MV-4-11 (cell line): ENCODE results near the gene GPR15LG.

Experiments used
- DNase-seq: peaks from one replicate; lab custom pipeline; 2025; lab: John Stamatoyannopoulos, UW

The GPR15LG gene

DNA sequence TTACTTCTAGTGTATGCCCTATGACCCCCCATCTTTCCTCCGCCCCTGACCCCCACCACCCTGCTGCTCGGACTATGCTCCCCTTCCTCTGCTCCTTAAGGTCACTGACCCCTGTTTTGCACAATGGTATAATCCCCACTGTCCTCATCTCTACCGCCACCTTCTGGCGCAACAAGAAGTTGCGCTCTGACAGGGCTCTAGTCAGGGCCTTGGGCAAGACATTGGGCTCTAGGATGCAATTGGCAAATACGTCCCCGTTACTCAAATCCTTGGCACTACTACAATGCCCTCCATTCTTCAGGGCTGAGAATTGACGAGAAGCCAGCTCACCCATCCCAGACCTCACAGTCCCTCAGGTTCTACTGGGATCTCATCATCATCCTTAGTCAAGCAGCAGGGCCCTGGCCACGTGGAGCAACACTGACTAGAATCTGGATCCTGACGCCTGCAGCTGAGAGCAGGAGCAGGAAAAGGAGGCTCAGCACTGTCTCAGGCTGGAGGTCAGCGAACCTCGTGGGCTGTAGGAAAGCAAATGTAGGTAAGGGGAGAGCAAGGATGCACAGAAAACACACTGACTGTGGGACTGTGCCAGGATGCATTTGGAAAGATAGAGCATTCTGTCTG lies 41.1 kb downstream of the GPR15LG start:
- DNase-seq: peak; percentile 5

DNA sequence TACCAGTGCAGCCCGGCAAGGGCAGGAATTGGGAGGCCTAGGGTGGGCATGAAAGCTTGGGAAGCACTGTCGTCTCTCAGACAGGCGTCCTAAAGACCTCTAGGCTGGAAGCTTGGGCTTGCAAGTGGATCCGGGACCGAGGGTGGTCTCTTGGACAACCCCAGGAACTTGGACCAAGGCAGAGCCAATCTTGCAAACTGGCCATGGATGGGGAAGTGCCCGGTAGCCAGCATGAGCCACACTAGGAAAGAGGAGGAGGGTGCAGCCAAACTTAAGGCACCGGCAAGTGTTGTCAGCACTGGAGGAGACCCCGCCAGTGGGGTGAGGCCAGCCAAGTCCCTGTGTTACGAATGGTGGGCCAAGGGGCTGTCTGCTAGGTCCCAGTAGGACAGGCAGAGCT lies 43.2 kb downstream of the GPR15LG start:
- no peak for DNase-seq

DNA sequence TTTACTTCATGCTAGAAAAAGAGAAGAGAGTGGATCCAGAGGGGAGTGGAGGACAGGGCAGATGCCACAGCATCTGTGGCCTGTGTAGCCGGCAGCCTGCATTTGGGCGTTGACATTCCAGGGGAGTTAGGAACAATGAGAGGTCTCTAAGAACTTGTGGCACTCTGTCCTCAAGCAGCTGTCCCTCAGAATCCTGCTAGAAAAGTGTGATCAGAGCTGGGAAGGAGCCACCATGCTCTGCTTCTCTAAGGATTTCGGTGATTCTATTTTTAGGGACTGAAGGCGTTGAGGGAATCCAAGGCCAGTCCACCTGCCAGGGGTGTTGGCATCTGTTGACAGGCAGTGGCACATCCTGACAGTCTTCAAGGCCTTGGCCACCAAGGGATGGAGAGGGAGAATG lies 44.1 kb downstream of the GPR15LG start:
- no peak for DNase-seq

DNA sequence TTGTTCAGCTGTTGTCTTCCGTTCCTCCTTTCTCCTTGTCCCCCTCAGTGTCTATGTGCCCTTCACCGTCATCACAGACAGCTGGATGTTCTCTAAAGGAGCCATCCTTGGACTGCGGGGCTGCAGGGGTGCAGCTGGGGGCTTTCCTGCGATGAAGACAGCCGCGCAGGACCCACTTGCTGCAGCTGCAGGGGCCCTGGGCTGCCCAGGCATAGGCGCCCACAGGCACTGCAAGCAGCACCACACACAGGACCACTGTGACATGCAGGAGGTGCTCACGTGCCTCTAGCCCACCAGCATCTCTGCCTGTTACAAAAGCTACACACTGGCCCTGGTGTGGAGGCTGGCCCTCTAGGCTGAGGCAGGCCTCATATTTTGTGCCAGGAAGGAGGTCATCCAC lies 48.3 kb downstream of the GPR15LG start:
- no peak for DNase-seq

DNA sequence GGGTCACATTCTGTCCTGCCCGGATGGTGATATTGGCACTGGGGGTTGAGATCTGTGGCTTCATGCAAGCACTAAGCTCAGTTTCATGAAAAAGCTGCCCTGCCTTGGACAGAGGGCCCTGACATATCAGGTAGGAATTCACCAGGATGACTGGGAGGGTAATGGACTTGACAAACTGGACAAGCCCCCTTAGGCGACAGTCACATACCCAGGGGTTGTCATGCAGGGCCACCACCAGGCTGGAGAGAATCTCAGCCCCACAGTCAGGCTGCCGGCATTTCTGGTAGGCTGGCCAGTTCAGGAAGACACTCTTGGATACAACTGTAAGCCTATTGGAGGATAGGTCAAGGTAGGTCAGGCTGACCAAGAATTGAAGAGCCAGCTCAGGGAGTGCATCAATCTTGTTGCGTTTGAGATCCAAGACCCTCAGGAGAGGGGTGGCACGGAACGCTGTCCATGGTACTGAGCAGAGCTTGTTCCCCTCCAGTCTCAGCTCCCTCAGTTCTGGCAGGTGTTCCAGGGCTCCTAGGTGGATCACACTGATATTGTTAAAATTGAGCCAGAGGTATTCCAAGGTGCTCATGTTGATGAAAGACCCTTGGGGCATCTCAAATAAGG lies 50.9 kb downstream of the GPR15LG start:
- no peak for DNase-seq

DNA sequence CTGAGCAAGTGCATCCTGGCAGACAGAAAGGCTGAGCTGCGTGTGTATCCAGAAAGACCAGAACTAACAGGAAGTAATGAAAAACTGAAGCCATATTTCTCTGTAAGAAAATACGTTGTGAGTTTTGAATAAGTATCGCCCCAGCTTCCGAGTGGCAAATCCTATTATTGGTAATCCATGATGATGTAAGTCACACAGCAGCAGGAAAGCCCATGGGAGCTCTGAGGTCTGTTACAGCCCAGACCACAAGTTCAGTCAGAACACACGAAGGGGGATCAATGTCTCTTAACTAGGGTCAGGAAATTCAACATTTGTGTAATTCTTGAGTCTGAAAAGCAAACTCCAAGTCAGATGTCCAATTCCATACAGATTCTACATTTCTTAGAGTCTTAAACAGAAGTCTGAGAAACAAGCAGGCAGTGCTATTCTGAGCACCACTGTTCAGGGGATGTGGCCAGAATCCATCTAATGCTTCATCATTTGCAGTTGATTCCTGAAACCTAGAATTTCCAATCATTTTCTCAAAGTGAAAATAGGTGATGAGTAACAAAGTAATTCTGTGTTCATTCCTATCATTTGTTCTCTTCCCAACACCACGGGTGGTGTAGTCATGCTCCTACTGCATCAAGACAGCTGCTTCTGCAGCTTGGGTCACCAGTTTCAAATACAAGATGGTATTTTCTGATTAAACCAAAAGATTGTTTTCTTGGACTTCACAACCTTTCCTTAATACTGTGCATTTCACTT lies 52.0 kb downstream of the GPR15LG start, which contains the start of gene LRIT2:
LRIT2 (minus strand) TSS at position 118 of the 747 bp plus-strand sequence; CDS start at position 94, 24 bp downstream.
- no peak for DNase-seq

DNA sequence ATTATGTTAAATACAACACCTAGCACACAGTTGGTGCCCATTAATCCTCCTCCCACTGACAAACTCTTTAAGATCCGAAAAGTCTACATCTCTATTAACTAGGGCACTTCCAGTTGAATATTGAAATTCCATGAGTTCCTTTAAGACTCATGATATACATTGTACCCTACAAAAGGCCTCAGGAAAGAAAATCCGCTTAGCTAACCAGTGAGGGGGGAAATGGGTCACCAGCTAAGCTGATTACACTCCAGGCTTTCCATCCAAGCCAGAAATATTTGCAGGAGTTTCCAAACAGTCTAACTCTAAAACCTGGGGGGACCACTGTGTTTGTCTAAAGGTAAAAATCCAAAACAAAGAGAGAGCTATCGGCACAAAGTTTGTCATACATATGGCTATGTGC lies 53.0 kb downstream of the GPR15LG start:
- no peak for DNase-seq

DNA sequence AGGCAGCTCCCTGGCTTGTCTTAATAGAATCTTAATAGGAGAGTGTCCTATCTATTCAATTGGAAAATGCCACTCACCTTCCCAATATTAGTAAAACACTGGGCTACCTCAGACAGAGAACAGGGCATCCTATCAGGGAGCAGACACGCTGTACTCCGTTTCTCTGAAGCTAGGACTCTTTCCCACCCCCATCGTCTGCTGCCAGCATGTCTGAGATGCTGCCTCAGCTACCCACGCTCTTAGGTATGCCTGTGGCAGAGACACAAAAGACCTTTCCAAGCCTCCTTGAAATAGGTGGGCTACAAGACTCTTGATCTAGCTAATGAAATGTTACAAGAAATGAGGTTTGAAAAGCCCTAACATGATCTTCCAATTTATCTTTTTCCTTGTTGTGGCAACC lies 54.2 kb downstream of the GPR15LG start:
- DNase-seq: no peak

DNA sequence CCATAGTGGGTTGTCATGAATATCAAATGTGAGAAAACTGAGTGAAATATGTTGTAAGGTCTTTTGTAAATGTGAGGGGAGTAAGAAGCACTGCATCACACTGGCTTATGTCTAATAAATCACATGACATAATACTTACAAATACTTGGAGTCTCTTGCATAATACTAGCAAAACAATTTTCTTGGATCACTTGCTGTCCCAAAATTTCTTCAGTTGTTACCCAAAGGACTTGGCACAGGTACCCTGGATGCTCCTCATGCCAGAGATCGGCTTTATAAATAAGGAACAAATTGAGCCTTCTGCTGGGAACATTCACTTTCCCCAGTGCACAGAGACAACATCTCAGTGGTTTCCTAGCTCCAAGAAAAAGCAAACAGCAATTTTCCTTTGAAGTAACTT lies 56.8 kb downstream of the GPR15LG start:
- no peak for DNase-seq

DNA sequence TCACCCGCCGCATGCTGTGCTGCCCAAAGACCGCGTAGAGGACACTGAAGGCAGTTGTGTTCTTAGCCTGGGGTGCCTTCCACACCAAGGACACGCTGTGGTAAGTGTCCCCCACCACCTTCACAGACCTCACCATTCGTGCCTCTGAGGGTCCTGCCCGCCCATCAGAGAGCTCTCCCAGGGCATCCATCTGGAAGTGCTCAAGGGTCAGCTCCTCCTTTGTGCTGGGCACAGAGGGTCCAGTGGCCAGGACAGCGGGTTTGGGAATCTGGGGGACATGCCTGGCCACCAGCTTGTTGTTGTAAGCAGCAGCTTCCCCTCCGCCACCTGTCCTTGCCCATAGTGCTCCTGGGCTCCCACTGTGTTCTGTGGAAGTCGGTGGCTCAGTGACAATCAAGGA lies 58.8 kb downstream of the GPR15LG start:
- DNase-seq: no peak

DNA sequence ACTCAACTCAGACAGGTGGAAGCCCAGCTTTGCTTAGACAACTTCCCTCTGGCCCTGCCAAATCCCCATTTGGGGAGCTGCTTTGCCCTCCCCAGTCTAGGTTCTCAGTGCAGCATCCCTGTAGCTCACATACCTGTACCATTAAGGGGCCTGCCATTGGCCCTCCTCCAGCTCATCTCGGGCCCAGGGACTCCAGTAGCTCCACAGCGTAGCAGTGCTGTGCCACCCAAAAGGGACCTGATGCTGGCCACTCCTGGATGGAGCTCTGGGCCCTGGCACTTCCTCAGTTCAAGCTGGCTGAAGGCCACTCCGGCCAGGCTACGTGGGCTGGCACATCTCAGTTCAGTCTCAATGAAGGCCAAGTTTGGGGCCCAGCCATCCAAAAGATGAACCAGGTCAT lies 60.3 kb downstream of the GPR15LG start:
- DNase-seq: no peak

DNA sequence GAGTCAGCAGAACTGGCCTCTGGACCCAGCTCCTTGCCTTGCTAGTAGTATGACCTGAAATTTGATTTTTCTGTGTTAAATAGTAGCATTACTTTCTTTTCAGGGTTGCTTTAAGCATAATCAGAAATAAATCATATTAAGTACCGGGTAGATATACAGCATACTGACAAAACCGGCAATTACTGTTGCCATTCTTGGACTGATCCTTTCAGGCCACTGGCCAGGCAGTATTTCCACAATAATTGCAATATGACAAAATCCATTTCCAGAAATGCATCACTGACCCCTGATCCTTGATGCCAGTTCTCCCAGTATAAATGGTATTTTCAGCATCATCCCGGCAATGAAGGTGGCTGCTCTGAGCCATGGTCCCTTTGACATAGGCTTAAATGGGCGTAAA lies 60.9 kb downstream of the GPR15LG start:
- no peak for DNase-seq
